SW480 (cell line): ENCODE results near the gene CDH13.

ENCODE experiments used
- DNase-seq: peaks from one replicate; pipeline ENCODE4 v3.0.0-alpha.2; 2016; ENCODE audit warnings: low spot score

Gene CDH13

DNA sequence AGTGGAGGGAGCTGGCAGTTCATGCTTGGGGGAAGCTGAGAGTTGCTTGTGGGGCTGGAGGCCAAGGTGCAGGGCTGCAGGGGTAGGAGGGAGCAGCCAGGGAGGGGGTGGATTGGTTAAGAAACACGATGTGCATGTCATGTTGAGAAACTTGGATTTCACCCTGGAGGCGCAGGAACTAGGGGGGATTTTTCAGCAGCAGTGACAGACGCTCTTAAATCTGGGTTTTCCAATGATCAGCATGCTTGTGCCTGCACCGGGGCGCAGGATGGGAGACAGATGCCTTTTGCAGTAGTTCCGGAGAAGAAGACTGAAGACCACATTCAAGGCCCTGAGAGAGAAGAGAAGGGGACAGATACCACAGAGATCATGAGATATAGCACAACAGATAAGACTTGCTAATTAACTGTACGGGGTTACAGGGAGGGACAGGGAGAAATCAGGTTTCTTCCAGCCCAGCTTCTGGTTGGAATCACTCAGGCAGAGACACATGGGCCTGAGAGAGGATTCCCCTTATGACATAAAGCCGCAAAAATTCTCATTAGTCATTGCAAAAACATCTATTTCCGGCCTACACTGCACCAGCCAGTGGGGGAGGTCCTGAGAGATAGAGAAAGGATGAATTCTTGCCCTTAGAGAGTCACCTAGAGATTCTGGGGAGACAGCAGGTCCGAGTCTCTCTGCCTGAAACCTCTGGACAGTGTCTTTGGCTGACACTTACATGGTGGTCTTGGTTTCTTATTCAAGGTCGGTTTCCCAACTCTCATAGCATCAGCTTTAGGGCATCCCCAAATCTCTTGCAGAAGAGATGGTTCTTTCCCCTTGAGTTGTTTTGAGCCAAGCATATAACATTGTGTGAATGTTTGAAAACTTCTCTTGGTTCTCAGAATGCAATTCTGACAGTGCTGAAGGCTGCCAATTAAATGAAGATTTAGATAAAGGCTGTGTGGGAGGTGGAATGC lies 27.1 kb downstream of the CDH13 start:
- DNase-seq, result peak; percentile 89

- DNase-seq, result peak; percentile 76
Measured at GRCh38 chr16:82655072-82655714, 28.4 kb downstream of the CDH13 start.

DNA sequence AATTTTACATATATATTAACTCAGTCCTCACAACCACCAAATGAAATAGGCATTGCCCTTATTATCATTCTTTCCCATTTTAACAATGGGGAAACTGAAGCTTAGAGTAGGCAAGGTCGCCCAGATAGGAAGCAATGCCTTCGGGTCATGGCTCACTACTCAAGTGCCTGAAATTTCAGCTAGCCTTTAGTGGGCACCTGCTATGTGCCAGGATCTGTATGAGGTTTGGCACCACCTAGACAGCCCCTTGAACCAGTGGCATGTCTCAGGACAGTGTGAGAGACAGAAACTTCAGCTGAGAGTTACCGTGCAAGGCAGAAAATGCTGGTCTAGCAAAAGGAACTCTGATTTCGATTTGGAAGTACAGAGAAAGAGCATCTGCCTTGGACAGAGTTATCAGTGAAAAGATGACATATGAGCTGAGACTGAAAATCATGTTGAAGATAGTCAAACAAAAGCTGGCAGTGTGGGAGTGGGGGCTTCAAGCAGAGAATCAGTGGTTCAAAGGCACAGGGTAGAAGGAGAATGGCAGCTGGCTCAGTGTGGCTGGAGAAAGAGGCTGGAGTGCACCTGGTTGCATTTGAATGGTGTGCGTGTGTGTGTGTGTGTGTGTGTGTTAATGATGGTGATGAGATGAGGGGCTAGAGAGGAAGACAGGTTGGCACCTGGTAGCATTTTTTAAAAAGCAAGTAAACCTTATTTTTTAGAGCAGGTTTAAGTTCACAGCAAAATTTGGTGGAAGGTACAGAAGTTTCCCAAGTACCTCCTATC lies 29.1 kb downstream of the CDH13 start:
- DNase-seq, result no peak

- DNase-seq, result peak; percentile 45
Measured at GRCh38 chr16:82657239-82657638, 30.5 kb downstream of the CDH13 start.

GRCh38 chr16:82657786-82658185 lies 31.0 kb downstream of the CDH13 start:
- no peak for DNase-seq

GRCh38 chr16:82658796-82659195 lies 32.0 kb downstream of the CDH13 start:
- DNase-seq, result no peak

DNA sequence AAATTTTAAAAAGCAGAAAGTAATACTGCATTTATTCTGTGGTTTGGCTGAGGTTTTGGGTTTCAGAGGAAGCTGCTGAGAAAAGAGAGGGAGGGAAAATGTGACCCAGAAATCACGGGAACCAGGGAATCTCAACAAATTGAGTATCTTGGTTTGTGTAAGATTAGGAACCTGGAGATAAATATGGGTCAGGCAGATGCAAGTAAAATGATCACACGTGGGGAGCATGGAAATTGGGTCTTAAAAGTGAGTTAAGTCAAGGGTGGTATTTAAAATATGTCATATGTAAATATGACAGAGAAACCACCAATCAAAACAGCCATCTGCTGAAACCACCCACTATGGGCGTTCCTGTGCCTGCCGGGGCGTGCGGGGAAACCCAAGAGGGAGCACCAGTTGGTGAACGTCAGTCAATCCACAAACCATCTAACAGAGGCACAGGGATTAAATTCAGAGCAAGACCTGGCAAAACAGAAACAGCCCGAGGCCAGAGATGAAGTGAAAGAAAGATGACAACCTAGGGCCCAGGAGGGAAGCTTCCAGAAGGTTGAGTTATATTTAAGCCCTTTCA lies 33.4 kb downstream of the CDH13 start:
- no peak for DNase-seq

DNA sequence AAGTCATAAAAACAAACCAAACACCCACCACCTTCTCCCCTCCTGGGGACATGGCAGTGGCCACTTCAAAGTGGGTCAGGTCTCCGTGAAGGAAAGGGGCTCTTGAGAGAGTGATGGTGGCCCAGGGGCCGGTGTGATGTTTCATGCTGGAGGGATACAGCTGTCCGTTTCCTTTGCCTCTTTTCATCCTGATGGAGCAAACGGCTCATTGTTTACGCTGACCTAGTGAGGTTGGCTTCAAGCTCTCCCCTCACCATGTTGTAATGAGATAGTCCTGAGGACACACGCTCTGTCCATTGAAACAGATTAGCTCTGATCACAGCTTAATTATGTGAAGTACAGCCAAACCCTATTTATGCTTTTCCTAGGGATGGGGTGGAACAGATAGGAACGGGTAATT lies 34.2 kb downstream of the CDH13 start:
- no peak for DNase-seq

DNA sequence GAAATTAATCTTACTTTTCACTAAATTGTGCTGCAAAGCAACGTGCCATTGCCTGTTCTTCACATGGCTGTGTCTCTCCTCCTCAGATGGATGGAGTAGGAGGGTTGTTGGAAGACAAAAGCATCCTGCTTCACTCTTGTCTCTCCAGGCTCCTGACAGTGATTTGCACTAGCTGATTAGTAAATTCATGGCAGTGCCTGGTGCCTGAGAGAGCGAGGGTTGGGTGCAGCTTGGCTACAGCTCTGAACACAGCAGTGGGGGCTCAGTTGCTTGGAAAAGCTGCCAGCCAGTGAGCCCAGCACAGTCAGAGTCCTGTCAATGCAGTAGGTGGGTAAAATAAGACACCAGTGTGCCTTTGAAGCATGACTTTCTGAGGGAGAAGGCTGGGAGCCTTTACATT lies 37.4 kb downstream of the CDH13 start:
- no peak for DNase-seq

GRCh38 chr16:82665025-82665424 lies 38.3 kb downstream of the CDH13 start:
- no peak for DNase-seq

DNA sequence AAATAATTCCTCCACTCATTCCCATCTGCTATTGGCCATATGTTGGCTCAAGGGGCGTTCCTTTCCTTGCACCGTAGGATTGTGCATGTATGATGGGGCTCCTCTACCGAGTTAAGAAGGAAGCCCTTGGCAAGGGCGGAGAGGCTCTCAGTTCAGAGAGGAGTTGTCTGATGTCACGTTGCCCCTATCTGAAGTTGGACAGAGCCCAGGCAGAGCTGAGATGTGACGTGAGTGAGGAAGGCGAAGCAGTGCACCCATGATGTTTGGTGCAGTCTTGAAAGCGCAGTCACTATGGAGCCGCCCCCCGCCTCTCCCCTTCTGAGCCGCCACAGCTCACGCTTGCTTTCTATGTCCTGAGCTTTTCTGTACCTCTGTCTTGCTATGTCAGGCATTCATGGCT lies 40.7 kb downstream of the CDH13 start:
- no peak for DNase-seq

DNA sequence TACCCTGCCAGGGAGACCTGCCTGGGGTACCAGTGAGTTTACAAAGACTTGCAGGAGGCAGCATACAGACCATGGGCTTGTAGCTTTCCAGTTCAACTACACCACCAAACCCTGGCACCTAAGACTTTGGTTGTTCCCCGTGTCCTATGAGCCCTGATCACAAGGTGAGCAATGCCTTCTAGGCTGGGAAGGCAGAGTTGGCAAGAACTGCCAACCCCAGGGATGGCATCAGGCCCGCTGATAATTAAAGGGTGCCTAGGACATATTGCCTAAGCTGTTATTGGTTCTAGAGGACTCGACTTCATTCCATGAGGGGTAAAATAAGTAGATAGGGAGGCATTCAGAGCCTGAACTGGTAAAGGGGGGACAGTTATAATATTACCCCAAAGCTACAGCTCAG lies 41.3 kb downstream of the CDH13 start:
- no peak for DNase-seq

DNA sequence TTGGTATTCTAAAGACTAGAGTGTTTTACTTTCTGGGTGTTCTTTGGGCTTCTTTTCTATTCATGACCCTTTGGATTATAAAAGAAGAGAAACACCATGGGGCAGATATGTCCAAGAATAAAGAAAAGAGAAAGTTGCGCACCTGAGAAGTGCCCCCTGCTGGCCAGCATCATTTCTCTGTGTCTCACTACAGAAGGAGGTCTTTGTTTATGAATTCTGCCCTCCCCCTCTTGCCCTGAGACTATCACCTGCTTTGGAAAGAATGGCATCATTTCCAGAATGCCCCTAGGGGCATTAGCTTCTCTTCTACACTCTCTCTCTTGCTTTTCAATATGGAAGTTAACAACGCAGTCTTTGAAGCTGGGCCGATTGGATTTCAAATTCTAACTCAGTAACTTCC lies 45.0 kb downstream of the CDH13 start:
- DNase-seq, result no peak

GRCh38 chr16:82672676-82673075 lies 45.9 kb downstream of the CDH13 start:
- no peak for DNase-seq

DNA sequence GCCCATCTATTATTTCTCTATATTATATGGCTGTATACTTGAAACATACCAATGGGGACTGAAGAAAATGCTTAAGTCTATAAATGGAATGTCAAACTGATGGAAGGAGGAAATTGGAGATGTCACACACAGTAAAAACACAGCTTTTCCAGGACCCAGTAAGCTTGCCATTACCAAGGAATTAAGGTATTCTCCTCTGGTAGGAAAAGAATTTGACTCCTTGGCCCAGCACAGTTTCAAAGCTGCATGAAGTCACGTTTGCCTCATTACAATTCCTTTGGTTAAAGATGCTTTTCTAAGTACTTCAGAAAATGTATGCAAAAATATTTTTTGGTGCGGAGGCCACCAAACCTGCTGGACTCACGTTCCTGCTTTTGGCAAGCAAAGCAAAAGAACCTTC lies 48.5 kb downstream of the CDH13 start:
- no peak for DNase-seq

GRCh38 chr16:82681592-82681991 lies 54.8 kb downstream of the CDH13 start:
- DNase-seq, result no peak

DNA sequence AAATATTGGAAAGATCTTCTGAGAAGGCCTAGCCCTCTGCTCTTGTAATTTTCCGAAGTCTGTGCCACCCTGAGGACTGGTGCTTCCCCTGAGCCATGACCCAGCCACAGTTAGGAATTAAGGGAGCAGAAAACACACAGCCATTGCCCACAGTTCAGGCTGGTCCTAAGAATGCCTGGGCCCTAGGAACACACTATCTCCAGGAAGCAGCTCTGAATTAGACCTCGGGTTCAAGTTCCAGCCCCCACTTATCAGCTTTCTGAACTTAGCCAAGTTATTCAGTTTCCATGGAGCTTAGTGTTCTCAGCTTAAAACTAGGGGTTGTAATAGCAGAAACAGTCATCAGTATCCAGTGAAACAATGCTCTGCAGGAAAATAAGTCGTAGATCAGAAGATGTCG lies 56.0 kb downstream of the CDH13 start:
- no peak for DNase-seq

DNA sequence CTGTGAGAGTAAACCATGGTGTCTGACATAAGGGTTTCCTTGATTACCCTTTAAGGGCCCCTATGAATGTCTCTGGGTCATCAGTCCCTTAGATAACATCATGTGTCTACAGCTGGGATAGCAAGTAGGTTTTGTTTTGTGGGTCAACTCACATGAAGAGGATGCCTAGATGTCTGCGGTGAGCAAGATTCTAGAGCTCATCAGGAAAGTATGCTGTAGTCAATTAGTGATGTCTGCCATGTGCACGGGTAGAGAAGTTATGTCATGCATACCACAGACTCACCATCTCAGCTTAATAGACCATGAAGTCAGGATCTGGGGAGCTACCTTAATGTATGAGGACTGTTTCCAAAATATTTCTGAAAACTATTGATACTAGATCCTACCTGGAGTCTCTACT lies 57.5 kb downstream of the CDH13 start:
- no peak for DNase-seq

DNA sequence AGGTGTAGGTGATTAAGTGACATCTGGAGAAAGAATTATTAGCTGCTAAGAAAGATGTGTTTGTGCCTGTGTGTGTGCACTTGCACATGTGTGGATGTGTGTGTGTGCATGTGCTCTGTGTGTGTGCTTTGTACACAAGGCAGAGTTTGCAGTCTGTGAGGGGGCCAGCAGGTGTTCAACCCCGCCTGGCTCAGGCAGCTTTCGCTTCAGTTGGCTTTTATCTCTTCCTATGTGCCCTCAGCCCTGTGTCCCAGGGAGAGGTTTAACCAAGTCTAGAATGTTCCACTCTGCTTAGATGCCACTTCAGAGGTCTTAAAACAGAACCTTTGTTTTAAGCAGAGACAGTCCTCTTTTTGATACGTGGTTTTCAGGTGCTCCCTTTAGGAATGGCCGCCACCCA lies 58.8 kb downstream of the CDH13 start:
- DNase-seq, result no peak

- no peak for DNase-seq
Measured at GRCh38 chr16:82694239-82694874, 67.6 kb downstream of the CDH13 start.

- no peak for DNase-seq
Measured at GRCh38 chr16:82695806-82696205, 69.0 kb downstream of the CDH13 start.

- no peak for DNase-seq
Measured at GRCh38 chr16:82699260-82699659, 72.5 kb downstream of the CDH13 start.
